HG03060 (cell line): Measurements from ENCODE around the gene ZW10.
"Not testable (repeated sequence)": the region's sequence is repeated elsewhere in the genome, so short reads cannot be mapped to it uniquely, and the experiment has no call there.

Experiments used
- ATAC-seq: cut with Tn5 transposase; IDR thresholded peaks from one replicate; pipeline ENCODE4 v1.9.1; 2021; ENCODE audit warnings: low read depth, moderate number of reproducible peaks; ENCODE audit not compliant: unreplicated experiment

The ZW10 gene

DNA sequence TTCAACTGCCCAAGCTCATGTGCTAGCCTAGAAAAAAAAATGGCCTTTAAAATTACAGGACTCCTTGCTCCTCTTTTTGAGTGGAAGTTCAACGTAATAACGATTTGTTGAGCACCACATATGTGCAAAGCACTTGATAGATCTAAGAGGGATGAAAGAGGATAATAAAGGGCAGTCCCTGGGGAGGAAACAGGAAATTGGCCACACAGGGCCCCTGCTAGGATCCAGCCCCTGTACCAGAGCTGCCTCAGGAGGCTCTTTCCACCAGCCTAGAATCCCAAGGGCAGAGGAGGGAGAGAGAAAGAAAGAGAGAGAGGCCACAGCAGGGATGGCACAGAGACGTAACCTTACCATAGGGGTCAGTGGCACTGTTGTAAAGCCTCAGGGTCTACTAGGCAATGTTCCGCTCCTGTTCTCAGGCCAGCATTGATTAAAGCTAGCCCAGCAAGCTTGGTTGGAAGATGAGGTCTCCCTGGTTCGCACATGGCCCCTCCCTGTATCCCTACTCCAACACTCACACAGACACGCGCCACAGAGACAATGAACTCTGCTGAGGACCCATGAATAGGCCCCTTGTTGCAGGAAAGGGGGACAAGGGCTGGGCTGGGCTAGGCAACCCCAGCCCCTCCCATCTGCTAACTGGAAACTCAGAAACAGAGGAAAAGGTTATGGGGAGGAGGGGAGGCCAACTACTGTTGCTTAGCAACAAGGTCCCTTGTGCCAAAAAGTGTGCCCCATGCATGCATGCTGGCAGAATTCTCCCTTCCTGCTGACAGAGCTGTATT, 67.4 kb downstream of the ZW10 start, which contains the start of gene TMPRSS5:
TMPRSS5 (minus strand) TSS at position 438 of the 785 bp plus-strand sequence; CDS start at position 354, 84 bp downstream.
- ATAC-seq, result no peak

GRCh38 chr11:113703551-113703950, 69.9 kb downstream of the ZW10 start:
- ATAC-seq, result not testable (repeated sequence)

DNA sequence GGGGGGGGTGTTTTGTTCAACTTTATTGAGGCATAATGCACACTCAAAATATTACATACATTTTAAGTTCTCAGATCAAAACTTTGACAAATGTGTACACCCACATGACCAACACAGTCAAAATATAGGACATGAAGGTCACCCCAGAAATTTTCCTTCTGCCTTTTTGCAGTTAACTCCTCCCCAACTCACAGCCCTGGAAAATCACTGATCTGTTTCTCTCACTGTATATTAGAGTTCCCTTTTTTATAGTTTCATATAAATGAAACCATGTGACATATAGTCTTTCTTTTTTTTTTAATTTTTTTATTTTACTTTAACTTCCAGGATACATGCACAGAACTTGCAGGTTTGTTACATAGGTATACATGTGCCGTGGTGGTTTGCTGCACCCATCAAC, 72.0 kb downstream of the ZW10 start:
- no peak for ATAC-seq

DNA sequence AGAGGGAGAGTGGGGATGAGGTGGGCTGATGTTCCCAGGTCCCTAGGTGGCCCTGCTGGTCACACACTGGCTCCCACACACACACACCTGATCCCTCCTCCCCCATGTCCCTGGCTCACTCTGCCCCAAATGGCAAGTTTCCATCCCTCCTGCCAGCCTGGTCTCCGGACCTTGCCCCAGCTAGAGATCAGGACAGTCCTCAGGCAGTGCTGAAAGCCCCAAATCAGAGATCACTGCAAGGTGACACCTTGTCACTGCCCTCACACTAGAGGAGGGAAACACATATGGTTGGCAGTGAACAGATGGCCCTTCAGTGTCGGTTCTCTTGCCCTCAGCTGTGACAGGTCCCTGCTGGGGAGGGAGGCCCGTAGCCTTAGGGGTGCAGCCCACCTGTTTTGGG, 75.0 kb downstream of the ZW10 start:
- no peak for ATAC-seq

GRCh38 chr11:113697756-113698407, 75.6 kb downstream of the ZW10 start:
- ATAC-seq, result no peak

DNA sequence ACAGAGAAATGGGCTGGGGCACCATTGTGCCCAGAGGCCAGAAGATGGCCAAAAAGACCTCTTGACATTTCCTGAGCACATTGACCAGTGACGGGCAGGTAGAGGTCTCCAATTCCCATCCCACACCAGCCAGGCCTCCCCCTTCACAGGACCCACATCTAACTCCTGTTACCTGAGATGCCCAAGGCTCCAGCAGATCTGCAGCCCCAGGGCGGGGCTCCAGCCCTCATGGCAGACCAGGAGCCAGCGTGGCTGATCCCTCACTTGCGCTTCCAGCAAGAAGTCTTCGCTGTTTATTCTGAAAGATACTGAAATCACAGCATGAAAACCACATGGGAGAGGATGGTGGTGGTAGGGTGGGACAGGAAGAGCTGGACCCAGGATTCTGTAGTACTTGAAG, 76.4 kb downstream of the ZW10 start:
- no peak for ATAC-seq

GRCh38 chr11:113695207-113695606, 78.3 kb downstream of the ZW10 start:
- no peak for ATAC-seq

GRCh38 chr11:113694390-113694789, 79.1 kb downstream of the ZW10 start:
- no peak for ATAC-seq

GRCh38 chr11:113693030-113693429, 80.5 kb downstream of the ZW10 start:
- no peak for ATAC-seq

GRCh38 chr11:113690619-113691569, 82.6 kb downstream of the ZW10 start:
- no peak for ATAC-seq

- ATAC-seq, result no peak
Observed at GRCh38 chr11:113689768-113690618, 83.5 kb downstream of the ZW10 start.

- peak; percentile 63 for ATAC-seq
Observed at GRCh38 chr11:113685654-113686359, 87.7 kb downstream of the ZW10 start.

- no peak for ATAC-seq
Observed at GRCh38 chr11:113684496-113684895, 89.0 kb downstream of the ZW10 start.

GRCh38 chr11:113683481-113684046, 89.9 kb downstream of the ZW10 start:
- no peak for ATAC-seq
